Activated effector memory CD4-positive, alpha-beta T cell treated with Interleukin-2 at 50 U/mL for 16 hours (primary cell): ENCODE data around the gene HDDC2.
"Not testable (repeated sequence)": the region's sequence is repeated elsewhere in the genome, so short reads cannot be mapped to it uniquely, and the experiment has no call there.

Source experiments
- DNase-seq: peaks from one replicate; pipeline ENCODE4 v3.0.0-alpha.2; 2020

Gene HDDC2

DNA sequence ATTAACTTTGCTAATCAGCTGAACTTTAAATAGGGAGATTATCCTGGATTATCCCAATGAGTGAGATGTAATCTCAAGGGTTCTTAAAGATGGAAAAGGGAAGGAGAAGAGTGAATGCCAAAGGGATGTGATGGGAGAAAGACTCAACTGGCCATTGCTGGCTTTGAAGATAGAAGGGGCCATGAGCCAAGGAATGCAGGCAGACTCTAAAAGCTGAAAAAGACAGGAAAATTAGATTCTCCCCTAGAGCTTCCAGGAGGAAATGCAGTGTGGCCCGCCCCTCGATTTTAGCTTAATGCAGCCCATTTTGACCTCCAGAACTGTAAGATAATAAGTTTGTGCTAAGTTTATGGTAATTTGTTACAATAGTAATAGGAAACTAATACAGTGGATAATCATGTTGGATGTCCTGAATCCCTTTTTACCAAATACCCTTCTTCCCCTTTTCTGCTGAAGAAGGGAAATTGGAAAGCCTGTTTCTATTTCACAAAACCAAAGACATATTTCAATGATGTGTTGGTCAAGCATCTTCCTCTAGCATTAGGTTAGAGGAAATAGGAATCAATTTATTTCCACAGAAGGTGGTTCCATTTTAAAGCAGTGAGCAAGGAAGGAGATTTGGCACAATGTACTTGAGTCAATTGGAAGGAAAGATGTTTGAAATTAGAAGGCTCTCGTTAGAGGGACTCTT lies 3.3 kb upstream of the HDDC2 start:
- DNase-seq = no peak

DNA sequence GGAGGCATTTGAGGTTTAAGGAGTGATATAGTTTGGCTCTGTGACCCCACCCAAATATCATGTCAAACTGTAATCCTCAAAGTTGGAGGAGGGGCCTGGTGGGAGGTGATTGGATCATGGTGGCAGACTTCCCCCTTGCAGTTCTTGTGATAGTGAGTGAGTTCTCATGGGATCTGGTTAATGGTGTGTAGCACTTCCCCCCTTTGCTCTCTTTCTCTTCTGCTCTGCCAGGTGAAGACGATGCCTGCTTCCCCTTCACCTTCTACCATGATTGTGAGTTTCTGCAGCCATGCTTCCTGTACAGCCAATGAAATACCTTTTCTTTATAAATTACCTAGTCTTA lies 1.7 kb upstream of the HDDC2 start:
- DNase-seq = no peak

DNA sequence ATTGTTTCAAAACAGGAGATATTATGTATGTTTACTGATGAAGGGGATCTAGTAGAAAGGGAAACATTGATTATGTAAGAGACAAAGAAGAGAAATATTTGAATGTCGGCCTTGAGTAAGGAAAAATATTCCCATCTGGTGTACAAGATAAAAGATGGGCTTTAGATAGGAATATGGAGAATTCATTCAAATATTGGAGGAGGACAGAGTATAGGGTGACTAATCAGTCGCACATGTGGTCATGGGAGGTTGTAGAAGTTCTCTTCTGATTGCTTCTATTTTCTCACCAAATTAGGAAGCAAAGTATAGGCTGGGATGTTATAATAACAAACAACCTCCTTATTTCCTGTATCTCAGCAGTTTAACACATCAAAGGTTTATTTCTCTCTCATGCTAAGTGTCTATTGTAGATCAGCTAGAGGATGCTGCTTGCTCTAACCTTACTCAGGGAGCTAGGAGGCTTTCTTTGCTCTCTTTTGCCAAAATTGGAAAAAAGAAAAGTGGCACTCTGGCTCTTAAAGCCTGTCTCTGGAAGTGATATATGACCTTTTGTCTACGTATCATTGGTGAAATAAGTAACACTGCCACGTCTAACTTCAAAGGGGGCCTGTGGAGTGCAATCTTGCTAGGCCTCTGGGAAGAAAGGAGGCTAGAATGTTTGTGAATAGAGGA lies 1.2 kb upstream of the HDDC2 start:
- DNase-seq = no peak

DNA sequence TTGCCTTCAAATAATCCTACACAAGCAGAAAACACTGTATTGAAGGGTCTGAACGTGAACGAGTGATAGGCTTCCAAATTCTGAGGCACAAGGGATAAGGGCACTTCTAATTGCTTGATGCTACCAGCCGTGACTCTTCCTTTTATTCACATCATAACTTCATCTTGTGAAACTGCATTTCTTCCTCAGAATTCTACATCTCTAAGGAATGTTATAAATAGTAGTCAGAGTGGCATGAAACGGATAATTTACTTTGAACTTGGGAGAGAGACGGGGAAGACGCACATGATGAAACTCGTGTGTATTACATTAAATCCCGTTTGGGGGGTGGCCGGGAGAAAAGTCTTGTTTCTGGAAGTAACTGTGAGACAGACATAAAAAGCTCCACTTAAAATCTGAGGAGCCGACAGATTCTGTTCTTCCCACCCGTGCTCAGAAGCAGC lies 754 bp downstream of the HDDC2 start:
- no peak for DNase-seq

DNA sequence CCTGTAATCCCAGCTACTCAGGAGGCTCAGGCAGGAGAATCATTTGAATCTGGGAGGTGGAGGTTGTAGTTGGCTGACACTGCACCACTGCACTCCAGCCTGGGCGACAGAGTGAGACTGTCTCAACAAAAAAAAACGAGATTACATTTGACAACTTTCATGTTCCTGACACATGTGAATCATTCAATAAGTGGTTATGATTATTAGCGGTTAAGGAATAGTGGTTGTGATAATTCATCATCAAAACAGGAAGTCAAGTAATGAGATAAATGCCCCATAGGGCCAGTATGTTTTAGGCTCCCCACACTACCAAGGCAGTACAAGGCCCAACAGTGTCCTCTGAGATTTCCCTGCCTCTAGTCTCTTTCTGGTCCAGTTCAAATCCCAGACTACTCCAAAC lies 2.5 kb downstream of the HDDC2 start:
- DNase-seq = no peak

DNA sequence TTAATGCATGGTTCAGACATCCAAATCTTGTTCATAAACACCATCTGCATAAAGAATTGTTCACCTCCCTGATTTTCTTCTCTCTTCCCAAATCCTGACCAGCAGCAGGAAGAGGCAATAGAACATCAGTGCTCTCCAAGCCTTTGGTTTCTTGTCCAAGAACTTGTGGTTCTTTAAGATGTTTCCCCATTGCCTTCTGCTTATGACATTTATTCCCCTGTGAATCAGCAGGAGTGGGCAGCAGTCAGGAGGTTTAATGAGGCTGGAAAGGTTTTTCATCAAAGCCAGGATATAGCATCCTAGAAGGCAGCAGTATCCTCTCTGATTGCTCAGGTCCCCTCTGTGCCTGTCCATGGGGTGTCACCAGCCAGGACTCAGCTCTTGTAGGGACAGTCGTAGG lies 5.3 kb downstream of the HDDC2 start:
- no peak for DNase-seq

DNA sequence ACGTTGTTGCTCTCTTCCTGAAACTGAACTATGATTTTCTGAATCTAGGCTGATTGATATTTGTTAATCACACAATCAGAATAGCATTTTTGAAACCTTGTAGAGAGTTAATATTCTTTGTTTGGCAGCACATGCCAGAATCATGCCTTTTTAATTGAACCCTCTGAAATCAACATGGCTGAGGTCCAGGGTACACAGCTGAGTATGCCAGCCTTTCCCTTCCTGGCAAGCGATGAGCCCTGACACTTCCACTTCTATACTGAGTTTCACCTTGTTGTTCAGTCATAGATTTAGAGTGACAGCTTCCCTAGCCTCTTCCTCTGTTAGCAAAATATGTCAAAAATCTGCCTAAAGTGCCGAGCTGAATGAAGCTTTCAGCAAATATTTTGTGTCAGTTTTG lies 6.8 kb downstream of the HDDC2 start:
- no peak for DNase-seq

DNA sequence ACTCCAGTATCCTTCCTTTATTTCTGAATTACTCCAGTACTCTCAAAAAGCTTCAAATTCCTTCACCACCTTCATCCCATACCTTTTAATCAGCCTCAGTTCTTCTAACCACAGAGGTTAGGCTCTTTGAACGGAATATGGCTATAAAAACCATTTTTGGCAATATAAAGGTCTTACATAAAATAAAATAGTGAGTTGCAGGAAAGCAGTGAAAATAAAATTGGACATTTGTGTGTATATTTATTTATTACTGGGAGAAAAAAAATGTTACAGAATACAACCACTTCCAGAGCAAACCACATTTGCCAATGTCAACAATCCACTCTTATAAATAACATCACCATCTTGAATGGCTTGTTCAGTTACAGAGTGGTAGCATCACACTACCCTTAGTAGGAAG lies 7.7 kb downstream of the HDDC2 start:
- no peak for DNase-seq

DNA sequence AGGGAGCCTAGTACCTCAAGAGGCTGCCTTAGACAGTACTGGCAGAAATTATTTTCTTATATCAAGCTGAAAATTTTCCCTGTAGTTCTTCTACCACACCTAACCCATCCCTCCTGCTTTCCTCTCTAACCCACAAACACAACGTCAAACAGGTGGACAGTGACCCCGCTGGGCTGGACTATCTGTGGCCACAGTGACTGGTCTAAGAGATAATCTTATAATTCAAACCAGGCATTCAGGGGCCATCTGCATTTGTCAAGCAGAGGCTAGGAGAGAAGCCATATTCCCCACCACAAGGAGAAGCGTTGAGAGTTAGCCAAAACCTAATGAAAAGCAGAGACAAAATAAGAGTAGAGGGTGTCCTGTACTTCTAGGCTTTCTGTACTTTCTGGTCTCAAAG lies 8.2 kb downstream of the HDDC2 start:
- no peak for DNase-seq

DNA sequence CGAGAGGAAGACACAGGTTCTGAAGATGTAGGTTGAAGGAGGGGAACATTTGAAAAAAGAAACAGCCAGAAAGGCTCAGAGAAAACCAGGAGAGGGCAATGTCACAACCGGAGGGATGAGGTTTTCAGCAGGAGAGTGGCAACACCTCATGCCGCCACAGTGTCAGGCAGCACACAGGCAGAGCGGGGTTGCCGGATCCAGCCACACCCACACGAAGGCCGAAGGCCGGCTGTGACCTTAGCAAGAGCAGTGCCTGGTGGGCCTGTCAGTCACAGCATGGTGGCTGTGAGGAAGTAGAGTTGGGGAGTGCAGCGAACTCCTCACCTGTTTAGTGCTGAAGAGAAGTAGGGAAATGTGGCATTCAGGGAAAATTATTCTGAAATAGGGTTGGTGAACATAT lies 14.0 kb downstream of the HDDC2 start:
- DNase-seq = no peak

DNA sequence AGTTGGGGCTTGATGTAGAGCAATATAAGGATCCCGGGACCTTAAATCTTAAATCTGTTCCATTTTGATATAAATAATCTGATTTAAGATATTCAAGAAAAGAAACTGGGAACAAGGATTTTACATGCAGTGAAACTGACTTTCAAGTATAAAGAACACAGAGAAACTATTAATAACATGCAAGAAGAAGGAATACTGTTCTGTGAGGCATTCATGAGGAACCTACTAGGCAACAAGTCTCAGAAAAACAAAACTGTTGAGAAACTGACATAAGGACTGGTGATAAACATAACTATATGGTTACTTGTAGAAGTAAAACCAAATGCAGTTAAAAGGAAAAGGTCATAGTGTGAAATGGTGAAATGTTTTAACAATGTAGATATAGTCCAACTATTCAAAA lies 15.8 kb downstream of the HDDC2 start:
- no peak for DNase-seq

DNA sequence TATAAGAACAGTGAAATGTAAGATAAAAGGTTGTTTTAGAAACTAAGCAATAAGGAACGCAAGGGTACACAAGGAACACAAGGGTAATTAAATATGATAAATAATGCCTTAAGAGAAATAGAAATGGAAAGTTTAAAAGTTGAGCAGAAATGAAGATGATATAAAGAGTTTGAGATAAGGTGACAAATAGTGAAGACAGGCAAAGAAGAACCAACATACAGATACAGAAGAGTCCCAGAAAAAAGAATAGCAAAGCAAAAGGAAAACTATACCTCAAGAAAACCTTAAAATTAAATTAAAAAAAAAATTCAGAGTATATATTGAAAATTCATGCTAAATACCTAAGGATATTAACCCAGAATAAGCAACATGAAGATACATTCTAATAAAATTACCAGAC lies 16.4 kb downstream of the HDDC2 start:
- DNase-seq = no peak

DNA sequence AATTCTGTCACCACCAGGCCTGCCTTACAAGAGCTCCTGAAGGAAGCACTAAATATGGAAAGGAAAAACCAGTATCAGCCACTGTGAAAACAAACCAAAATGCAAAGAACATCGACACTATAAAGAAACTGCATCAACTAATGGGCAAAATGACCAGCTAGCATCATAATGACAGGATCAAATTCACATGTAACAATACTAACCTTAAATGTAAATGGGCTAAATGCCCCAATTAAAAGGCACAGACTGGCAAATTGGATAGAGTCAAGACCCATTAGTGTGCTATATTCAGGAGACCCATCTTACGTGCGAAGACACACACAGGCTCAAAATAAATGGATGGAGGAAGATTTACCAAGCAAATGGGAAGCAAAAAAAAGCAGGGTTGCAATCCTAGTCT lies 19.3 kb downstream of the HDDC2 start:
- DNase-seq = not testable (repeated sequence)

DNA sequence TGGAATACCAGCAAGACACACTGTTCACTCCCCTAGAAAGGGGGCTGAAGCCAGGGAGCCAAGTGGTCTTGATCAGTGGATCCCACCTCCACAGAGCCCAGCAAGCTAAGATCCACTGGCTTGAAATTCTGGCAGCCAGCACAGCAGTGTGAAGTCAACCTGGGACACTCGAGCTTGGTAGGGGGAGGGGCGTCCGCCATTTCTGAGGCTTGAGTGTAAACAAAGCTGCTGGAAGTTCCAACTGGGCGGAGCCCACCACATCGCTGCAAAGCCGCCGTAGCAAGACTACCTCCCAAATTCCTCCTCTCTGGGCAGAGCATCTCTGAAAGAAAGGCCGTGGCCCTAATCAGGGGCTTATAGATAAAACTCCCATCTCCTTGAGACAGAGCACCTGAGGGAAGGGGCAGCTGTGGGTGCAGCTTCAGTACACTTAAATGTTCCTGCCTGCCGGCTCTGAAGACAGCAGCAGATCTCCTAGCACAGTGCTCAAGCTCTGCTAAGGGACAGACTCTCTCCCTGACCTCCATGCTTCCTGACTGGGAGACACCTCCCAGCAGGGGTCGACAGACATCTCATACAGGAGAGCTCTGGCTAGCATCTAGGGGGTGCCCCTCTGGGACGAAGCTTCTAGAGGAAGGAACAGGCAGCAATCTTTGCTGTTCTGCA lies 21.3 kb downstream of the HDDC2 start:
- not testable (repeated sequence) for DNase-seq

DNA sequence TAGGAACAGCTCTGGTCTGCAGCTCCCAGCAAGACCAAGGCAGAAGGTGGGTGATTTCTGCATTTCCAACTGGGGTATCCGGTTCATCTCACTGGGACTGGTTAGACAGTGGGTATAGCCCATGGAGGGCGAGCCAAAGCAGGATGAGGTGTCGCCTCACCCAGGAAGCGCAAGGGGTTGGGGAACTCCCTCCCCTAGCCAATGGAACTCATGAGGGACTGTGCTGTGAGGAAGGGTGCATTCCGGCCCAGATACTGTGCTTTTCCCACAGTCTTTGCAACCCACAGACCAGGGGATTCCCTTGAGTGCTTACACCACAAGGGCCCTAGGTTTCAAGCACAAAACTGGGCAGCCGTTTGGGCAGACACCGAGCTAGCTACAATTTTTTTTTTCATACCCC lies 21.8 kb downstream of the HDDC2 start:
- DNase-seq = no peak

DNA sequence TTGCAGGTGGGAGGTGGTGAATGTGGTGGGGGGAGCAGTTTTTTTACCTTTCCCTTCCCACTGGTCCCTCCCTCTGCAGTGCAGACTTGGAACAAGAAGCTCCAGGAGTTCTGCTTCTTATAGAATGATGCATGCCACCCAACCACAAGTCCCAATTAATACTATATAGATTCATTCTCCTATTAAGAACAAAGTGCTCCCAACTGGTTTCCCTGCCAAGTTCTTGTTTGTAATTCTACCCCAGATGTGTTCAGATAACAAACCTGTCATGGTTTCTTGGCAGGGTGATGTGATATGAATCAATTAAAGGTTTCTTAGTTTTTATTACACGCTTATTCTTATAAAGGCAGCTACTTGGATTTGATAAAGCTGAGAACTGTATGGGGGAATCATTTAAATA lies 23.9 kb downstream of the HDDC2 start:
- no peak for DNase-seq

DNA sequence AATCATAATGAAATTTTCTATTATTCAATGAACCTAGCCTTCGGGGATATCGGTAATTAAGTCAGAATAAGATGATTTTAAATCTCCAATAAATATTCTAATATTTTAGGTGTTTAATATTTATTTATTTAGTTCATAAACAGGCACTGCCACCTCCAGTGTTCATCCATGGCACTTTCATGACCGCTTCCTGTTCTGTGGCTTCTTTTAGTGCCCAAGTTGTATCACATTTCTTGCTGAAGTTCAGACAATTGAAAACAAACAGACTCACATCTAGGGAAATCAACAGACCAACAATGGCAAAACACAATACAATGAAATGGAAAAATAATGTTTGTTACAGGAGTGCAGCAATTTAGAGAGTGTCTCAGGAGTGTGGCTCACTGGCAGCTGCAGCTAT lies 26.0 kb downstream of the HDDC2 start:
- DNase-seq = no peak

DNA sequence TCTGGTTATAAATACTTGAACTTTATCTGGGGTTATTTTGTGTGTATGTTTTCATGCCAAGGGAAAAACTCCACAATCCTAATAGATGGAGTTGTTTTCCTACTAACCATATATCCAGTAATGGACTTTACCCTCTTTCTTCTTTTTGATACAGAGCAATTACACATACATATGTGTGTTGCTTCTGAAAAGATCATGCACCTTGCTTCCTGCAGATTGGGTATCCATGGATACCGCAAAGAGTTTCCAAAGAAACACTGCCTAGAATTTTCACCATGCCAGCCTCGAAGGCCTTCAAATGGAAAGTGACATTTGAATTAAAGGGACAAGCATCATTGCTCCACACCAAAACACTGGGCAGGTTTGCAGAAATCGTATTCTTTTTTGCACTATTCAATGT lies 26.8 kb downstream of the HDDC2 start:
- no peak for DNase-seq

DNA sequence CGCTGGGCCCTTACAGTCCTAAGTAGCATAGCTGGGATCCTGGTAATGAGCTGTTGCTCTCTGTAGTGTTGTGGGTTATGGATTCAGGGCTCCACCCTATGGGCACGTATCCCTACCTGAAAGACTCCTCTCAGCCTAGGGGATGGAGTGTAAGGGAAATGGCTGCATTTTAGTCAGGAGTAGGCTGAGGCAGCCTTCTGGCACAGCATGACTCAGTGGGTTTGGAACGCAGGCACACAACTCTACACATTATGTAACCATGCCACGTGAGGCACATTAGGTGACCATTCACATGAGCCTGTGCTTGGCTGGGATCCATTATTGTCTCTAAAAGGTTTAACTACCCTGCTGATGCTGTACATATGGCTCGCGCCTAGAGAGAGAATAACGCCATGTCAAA lies 27.8 kb downstream of the HDDC2 start:
- no peak for DNase-seq

DNA sequence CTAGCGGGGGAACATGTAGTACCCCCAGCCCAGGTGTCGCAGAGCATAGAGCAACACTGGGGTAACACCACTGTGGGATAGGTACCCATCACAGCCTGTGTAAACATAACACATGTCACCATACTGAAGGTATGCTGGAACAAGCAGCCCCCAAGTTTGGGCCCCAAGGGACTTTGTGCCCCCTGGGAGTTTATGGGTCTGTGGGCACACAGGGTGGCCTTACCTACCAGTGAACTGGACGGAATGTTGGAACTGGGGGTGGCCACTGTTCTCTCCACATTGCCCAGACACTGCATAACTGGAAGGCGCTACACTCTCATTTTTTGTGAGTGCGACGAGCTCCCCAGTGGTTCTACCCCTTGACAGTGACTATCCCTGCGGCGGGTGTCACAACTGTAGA lies 28.5 kb downstream of the HDDC2 start:
- no peak for DNase-seq

DNA sequence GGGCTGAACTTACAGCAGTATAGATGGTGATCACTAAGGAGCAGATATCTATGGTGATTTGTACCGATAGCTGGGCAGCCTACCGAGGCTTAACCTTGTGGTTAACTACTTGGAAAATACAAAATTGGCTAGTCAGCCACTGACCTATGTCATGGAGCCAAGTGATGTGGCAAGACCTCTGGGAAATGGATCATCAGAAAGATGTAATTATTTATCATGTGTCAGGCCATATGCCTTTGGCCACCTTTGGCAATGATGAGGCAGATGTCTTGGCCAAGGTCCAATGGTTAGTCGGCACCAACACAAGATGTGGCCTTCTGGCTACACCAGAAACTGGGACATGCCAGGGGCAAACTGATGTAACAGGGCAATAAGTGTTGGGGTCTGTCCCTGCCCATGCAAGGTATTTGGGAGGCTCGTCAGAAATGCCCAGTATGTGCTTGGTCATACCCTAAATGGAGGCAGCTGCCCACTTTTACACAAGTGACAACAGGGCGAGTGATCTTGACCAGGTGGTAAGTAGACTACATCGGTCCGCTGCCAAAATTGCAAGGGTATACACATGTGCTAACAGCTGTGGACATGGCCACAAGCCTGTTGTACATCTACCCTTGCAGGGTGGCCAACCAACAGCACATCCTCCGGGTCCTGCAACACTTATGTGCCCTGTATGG lies 30.1 kb downstream of the HDDC2 start:
- no peak for DNase-seq

DNA sequence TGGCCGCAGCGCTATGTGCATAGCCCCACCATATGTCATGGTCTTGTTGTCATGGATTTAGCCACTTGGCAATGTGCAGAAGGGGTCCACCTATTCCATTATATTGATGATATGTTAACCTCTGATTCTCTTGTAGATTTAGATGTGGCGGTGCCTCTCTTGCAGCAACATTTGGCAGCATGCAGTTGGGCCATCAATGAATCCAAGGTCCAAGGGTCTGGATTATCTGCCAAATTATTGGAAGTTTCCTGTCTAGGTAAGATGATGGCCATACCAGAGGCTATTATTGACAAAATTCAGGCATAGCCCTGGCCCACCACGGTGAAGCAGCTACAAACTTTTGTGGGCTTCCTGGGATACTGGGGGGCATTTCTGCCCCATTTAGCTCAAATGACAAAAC lies 31.4 kb downstream of the HDDC2 start:
- DNase-seq = no peak

DNA sequence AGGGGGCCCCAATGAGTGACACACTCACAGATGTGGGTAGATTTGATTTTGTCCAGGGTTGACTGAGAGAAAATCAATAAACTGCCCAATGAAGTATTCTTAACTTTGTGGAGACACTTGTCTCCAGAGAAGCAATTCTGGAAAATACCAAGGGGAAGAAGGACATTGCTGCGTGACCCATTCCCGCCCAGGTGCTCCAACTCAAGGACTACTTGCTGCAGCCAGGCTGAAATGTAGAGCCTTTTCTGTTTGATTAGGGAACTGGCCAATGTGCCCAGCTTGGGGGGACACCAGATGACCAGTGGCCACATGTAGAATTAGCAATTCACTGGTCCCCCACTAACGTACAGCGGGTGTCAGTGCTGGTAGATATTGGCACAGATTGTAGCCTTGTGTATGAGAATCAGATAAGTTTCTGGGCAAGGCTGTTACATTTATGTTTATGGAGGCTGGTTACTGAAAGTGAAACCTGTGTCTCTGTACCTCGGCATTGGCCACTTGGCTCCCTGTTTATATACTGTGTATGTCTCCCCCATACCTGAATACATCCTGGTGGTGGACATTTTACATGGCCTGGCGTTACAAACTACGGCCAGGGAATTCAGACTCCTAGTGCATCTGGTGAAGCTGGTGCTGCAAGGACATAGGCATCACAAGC lies 32.3 kb downstream of the HDDC2 start:
- DNase-seq = no peak

DNA sequence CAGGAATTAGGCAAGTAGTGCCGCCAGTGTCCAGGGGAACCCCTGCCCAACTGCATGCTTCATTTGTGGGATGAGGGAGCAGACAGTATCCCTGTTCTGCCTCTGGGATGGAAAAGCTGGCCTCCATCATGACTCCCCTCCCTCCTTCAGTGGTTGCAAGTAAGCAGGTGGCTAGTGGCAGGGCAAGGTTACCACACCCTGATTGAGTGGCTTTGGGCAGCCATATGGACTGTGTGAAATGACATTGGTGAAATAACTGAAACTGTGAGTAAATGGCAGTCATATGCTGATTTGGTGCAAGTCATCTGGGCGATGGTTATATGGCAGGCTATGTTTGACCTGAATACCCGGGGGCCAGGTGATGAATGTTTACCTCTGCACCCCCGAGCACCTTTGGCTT lies 33.0 kb downstream of the HDDC2 start:
- no peak for DNase-seq
